HG02623 (cell line): ENCODE data around the gene FBXO41.

Source experiments
- ATAC-seq: cut with Tn5 transposase; IDR thresholded peaks from one replicate; pipeline ENCODE4 v1.9.1; 2021; ENCODE audit warnings: moderate library complexity; ENCODE audit not compliant: unreplicated experiment

FBXO41 gene

DNA sequence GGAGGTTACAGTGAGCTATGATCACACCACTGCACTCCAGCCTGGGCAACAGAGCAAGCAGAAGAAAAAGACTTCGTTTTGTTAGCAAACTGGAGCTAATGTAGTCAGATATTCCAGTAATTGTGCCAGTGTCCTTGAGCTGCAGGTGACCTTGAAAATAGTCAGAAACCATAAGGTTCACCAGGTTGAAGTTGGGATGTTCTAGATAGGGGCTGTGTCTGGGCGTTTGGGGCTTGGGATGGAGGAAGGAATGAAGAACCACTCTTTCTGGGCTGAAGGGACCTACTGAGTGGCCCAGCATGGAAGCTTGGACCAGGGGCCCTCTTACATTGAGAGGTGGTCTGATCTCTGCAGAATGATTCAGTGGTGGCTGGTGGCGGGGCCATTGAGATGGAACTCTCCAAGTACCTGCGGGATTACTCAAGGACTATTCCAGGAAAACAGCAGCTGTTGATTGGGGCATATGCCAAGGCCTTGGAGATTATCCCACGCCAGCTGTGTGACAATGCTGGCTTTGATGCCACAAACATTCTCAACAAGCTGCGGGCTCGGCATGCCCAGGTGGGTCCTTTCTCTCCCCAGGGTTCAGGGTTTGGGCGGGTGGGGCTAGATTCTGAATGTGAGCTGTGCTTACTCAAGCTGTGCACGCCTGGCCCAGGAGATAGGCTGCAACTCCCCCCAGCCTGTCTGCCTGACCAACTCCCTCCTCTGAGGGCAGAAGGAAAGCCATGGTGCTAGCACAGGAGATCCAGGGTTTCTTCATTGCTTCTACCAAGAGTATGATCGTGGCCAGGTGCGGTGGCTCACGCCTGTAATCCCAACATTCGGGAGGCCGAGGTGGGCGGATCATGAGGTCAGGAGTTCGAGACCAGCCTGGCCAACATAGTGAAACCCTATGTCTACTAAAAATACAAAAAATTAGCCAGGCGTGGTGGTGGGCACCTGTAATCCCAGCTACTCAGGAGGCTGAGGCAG is 33.1 kb downstream of the FBXO41 start:
- ATAC-seq: no peak

DNA sequence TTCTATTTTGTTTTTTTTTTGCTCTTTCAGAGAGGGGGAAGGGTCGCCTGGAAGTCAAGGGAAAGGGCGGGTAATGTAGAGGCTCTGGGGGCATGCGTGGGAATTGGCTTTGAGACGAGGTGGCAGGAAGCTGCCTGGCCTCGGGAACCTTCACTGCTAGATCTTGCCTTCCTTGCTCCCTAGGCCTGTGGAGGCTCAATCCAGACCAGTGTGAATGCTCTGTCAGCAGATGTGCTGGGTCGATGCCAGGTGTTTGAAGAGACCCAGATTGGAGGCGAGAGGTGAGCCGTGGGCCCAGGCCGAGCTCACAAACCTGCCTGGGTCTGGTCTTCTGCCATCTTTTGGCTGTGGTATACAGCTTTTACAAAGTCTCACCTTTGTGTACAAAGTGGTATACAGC is 34.6 kb downstream of the FBXO41 start:
- ATAC-seq: no peak

DNA sequence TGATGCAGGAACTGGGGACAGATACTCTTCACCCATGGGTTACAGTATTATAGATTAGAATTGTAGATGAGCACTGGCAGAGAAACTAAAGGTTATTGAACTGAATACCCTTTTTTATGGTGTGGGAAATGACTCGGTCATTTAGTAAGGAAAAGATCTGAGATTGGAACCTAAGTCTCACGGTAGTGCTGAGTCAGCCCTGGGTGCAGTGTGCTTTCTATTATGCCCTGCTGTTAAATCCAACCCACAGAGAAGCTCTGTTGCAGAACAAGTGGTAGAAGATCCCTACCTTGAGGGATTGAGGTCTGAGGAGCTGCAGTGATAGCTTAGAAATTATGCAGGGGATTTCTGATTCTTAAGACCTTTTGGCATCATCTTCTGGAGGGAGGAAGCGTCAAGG is 37.4 kb downstream of the FBXO41 start:
- ATAC-seq: no peak

DNA sequence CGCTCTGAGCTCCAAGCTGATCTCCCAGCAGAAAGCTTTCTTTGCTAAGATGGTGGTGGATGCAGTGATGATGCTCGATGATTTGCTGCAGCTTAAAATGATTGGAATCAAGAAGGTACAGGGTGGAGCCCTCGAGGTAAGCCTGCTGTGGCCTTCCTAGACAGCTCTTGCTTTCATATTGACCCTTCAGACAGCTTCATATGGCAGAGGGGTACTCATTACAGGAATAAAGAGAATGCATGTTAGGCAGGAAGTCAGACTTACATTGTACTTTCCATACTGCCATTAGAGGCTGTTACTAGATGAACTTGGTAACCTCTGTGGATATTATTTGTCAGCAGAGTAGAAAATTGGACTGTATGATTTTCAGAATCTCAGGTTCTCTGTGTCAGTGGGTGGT is 39.7 kb downstream of the FBXO41 start:
- ATAC-seq: no peak

DNA sequence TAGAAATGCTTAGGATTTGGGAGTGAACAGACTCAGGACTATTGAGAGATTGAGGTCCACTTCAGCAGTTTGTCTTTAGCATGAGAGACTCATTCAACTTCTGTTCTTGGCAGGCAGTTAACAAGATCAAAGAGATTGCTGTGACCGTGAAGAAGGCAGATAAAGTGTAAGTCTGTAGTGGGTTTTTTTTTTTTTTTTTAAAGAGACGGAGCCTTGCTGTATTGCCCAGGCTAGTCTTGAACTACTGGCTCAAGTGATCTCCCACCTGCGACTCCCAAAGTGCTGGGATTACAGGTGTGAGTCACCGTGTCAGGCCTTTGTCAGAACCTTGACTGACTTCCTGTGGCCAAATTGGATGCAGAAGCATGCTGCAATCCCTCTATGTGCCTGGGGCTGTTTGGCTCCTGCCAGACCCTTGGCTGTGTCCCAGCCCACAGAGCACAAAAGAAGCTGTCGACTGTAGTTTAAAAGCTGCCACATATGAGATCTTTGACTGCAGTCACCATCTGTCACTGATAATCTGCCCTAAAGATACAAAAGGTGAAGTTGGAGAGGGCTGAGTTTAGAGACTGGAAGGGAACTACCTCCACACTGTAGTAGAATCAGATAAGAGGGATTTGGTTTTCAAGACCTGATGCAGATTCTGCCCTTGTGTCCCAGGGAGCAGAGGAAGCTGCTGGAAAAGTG is 40.3 kb downstream of the FBXO41 start:
- ATAC-seq: no peak

DNA sequence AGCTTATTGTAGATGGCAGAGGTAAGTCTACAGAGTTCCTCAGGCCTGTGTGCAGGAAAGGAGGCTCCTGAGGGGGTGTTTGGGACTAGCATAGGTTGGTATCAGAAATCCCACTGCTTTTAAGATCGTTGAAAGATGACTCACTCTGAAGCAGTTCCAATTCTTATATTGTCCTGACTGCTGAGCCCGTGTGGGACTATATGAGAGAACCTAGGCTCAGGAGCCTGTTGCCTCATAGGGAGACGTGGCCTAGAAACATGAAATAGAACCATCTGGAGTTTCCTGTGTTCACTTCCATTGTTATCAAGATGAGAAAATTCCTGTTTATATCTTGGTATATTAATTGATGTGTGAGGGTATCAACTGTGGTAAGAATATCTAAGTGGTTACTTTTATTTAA is 44.5 kb downstream of the FBXO41 start:
- ATAC-seq: no peak

DNA sequence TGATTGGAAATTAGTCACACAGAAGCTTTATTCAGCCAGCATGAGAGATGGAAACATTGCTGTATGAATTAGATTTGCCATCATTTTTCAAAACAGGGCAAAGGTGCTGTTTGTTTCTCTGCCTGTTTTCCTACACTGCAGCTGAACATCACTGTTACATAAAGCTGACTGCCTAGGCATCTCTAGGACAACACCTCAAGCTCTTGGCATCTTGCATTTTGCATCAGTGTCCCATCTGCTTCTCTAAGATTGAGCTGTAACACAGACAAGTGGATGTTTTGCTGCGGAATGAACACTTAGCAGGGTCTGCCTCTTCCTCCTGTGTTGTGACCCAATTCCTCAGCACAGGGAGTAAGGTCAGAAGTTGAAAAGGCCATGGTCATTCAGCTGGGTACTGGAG is 45.3 kb downstream of the FBXO41 start:
- ATAC-seq: no peak

DNA sequence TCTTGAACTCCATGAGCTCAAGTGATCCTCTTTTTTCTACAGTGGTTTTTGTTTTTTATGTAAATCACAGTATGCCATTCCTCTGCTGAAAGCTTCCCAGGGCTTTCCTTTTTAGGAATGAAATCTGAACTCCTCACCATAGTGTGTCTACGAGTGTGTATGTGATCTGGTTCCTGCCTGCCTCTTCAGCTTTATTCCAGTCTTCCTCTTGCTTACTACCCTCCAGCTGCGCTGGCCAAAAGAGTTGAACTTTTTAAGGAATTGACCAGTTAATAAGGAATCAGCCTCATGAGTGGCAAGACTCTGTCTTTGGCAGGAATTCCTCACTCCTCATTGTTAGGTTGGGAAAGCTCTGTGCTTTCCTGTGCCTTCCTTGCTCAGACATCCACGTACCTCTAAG is 46.1 kb downstream of the FBXO41 start:
- ATAC-seq: no peak

DNA sequence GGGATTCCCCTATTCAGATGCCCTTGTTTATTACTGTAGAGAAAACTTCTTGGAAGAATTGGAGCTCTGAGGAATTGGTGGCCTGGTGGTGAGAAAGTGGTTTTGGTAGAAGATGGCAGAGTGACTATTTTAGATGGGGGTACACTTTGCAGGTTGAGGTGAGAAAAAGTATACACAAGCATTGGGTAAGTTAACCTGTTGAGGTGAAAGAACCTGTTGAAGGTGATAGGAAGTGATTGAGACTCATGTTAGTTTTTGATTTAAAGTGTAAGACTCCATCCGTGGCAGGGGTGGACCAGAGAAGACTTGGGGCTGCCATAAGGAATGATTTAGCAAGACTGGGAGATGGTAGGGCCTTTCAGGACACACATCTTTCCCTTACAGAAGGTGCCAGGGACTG is 47.1 kb downstream of the FBXO41 start:
- ATAC-seq: no peak

DNA sequence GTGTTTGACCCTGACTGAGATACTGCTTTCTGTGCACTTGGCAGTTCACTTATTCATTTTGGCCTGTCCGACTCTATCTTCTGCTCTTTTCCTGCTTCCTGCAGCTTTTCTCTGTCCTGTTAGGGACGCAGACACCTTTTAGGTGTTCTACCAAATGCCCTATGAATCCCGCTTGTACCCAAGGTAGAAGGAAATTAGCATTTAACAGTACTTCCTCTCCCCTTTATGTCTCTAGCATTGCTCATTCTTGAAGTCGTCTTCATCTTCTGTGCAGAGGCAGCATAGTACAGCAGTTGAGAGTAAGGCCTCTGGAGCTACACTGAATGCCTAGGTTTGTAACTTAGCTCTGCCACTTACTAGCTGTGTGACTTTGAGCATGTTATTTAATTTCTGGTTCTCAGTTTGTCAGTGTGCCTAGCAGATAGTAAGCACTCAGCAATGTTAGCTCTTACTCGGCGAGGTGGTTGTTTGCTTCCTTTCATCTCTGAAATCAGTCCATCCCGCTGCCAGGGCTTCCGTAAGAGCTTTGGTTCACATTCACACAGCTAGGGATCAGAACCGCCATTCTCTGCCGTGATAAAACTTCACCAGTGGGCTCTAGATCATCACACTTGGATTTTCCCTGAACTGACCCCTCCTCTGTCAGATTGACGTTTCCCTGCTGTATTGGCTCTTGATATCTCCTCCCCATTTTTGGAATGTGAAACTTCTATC is 48.8 kb downstream of the FBXO41 start:
- ATAC-seq: no peak

DNA sequence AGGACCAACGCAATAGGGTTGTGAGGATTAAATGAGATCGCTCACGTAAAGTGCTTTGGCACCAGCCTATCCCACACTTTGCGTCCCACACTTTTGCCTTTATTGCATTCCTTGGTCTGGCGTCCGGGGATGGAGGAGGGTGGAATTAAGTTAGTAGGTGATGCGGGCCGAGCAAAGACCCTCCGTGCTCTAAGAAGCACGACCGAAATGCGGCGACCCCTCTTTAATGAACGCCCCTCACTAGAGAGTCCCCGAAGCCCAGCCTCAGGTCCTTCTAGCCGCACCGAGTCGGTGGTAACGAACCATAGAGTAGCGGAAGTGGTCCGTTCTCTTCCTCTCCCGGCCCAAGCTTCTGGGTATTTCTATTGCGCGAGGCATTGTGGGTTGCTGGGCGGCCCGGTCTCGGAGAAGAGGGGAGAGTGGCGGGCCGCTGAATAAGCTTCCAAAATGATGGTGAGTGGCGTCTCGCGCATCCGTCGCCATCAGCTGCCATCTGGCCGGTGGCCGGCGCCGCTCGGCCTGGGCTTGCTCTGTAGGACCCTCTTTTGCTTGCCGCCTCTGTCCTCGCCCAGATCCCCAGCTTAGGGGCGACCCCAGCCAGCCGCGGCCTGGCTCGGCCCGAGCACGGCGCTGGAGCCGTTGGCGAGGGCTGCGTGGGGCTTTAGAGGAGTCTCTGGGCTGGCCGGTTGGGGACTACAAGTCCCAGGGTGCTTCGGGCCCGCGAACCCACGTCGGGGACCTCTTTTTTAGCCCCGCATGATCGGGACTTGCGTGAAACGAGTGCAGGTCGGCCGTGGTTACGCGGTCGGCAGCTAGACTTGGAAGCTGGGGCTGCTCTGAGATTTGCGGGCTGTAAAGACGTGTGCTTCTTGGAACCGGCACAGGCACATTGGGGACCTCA is 50.1 kb downstream of the FBXO41 start, which contains the start of gene CCT7:
Gene CCT7 (plus strand): TSS at position 377 of the 901 bp plus-strand sequence. CDS start 71 bp downstream, at position 448.
- peak; percentile 56 for ATAC-seq

DNA sequence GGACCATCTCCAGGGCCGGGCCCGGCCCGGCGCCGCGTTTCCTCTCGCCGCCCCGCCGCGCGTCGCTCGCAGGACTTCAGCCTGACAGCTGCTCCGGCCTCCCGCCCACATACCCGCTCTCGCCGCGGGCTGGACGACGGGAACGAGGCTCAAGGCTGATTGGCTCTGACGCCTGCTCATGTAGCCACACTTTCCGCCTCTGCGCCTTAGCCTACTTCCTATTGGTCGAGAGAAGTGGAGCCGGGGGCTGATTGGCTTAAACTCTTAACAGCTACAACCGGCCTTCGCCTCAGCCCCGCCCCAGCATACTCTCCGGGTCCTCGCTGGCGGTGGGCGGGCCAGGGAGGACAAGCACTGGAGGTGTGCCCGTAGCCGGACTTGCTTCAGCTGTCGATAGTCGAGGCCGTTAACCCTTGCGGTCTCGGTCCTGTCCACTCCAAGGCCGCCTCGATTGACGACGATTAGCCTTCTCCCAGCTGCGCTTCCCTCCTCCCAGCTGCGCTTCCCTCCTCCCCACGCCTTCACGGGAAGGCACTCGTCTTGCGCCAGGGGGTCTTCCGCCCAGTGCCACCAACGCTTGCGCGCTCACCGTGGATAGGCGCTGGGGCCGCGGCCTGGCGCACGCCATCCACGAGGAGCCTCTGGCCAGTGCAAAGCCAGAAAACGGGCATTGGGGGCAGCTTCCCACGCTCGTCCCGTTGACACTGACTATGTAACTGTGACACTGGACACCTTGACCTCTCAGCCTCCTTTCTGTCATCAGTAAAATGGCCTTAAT is 50.9 kb downstream of the FBXO41 start, which contains the start of gene PRADC1:
Gene PRADC1 (minus strand): TSS at position 86 of the 778 bp plus-strand sequence. CDS start 79 bp downstream, at position 7.
- ATAC-seq: peak; percentile 92

DNA sequence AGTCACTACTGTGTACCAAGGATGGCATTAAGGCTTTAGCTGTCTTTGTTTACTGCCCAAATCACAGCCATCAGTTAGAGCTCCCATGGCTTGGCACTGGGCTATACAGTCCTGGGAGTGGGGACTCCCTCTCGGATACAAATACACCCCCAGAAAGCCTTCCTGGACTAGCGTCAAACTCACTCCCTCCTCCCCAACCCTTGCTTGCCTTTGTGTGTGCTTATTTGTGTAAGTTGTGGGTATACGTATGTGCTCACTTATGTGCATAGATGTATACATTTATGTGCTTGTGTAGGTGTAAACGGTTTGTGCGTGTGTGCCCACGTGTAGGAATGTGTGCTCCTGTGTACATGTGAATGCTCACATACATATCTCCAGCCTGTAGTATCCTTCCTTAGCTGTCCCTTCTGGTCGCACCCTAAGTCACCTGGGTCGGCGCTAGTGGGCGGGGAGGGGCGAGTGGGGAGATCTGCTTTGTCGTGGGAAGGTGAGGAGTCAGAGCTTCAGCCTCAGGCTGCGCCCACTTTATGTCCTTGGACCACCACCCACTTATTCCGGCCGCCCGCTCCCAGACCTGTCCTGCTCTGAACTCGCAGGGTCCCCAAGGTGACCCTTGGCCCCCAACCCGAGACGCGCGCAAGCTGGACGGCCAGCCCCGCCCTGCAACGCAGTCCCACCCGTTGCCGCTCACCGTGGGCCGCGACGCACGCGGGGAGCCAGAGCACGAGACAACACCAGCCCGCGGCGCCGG is 51.7 kb downstream of the FBXO41 start:
- ATAC-seq: no peak

DNA sequence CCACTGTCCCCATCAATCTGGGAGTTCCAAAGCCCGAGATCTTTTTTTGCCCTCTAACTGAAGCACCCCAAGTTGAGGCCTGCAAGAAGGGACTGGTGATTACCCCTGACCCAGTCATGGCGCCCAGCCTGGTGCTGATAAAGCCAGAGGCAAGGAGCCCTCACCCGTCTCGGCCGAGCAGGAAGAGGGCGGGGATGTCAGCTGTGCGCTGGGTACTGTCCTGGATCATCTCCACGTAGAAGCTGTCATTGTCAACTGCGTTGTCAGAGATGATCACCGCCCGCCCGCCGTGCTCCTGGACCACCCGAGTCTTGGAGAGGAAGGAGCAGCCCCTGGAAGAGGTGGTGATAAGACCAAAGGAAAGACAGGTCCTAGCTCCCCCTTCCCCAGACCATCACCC is 55.6 kb downstream of the FBXO41 start:
- ATAC-seq: no peak

DNA sequence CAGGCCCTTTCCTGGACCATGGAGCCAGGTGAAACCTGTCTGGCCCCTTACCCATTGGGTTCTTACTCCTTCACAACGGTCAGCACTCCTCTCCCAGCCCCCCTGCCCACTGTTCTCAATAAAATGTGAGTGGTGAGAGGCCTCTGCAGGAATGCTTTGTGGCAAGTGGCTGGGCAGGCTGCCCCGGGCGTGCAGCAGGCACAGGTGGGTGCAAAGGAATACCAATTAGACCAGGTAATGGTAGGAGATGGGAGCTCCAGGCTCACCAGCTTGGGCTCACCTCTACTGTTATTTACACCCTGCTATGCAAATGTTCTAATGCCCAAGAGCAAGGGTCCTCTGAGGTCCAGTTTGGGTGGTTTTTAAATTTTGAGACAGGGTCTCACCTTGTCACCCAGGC is 57.2 kb downstream of the FBXO41 start:
- ATAC-seq: no peak

DNA sequence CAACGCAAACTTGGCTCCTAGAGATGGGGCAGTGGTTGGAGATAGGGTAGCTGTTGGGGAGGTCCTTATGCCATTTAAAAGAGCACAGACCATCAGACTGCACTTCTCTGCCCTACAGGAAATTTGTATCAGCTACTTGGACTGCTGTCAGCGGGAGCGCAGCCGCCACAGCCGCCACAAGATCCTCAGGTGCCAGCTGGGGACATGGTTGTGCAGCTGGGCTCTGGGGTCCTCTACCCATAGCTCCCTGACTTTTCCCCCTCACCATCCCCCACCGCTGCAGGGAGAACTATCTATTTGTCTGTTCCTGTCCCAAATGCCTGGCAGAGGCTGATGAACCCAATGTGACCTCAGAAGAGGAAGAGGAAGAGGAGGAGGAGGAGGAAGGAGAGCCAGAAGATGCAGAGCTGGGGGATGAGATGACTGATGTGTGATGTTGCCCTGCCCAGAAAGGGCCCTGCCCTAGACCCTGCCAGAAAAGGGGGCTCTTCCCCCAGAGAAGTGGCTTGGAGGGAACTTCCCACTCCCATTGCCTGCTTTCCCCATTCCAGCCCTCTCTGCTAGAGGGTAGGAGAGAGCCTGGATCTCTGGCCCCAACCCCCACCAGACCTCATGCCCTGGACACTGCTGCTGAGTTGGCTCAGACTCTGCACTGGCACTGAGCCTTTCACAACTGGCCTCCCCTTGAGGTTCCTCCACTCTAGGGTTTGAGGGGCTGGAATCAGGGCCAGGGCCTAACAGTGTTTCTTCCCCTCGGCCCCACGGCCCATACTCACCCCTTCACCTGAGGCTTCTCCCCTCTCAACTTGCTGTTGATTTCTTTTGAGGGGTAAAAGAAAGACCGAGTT is 58.5 kb downstream of the FBXO41 start:
- ATAC-seq: no peak

DNA sequence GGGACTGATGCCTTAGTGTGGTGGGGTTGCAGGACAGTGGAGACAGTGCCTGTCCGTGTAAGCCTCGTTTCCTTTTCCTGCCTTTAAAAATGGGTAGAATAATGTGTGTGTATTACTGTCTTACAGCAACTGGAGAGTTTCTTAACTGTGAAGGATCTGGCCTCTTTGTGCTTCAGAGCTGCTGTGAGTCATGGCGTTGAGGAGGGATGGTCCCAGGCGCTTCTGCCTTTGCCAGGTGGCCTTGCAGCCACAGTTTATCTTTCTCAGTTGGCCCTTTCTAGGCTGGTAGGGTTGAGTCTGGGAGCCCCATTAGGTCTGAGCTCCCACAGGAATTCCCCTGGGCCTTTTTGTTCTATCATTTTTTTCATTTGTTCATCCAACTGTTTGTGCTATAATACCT is 60.5 kb downstream of the FBXO41 start:
- no peak for ATAC-seq

DNA sequence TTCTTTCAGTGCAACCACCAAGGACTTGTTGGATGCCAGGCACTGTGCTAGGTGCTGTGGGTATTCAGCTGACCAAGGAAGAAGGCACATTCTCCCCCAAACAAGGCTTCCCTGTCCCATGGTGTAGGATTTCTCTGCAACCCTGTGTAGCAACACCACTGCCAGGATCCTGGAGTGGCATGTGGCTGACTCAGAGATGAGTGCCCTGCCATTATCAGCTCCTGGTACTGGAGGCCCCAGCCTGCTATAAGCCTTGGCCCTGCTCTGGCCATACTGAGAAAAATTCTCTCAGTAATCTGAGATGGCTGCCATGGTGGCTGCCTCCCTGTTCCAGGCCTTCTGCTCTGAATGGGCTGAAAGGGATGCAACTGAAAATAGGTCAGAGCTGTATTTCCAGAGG is 66.0 kb downstream of the FBXO41 start:
- no peak for ATAC-seq
